ENCODE results near the gene AKNAD1. TPM values are rescaled to one million over a fixed set of nuclear protein-coding genes. Genes with fewer than 3 reads are reported as not detected.

AKNAD1 gene
- total RNA-seq, 1 donor from 2014 or later = under 0.01 TPM

DNA sequence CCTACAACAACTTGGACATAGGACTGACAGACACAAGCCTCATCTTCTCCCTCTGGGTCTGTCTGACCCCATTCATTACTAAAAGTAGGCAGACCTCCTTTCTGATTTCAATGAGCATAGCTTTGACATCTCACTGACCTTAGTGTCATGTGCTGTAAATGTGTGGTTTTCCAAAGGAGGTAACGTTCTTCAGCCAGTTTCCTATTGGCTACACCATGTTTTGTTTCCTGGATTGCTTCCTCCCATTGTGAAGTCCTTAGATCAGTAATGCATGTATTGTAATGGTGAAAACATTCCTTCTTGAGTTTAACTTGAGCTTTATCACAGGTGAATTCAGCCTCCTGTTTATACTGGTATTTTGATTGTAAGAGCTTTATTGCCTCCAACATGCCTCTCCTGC, 89.8 kb downstream of the AKNAD1 start:
- Histone ChIP-seq H3K27ac (ENCODE audit: low read depth, low read length) (no peak overlapping the region), H3K27me3 (ENCODE audit: control insufficient read depth in 3 of 3, insufficient read depth in 3 of 3, low read length in 3 of 3) (no peaks in the 10 kb centered on the region)

More for the DNA sequence above, 89.8 kb downstream of the AKNAD1 start:
- Histone ChIP-seq H3K9ac (ENCODE audit: low read depth in 1 of 3, low read length in 3 of 3) (no peak overlapping the region), H3K4me1 (ENCODE audit: control insufficient read depth in 3 of 3, insufficient read depth in 3 of 3, low read length in 3 of 3) (no peaks in the 10 kb centered on the region), H3K4me3 (ENCODE audit: low read length in 3 of 3) (no peak overlapping the region), H3K9me3 (ENCODE audit: control insufficient read depth in 3 of 3, low read length in 3 of 3) (no peaks in the 10 kb centered on the region), H3K36me3 (ENCODE audit: control insufficient read depth in 3 of 3, insufficient read depth in 3 of 3, low read length in 3 of 3) (peaks cover 10 to 25% (median 15%) of the 10 kb centered on the region in 3 donors)

Other genes starting within 250 kb of the AKNAD1 start
- 21.9 TPM for gene HENMT1, start 196.0 kb downstream of the AKNAD1 start, total RNA-seq
- gene PRPF38B, start 164.8 kb downstream of the AKNAD1 start, total RNA-seq = 7.3 TPM
- gene FNDC7, start 144.2 kb downstream of the AKNAD1 start, total RNA-seq = not detected
- 28.2 TPM for gene STXBP3, start 110.4 kb downstream of the AKNAD1 start, total RNA-seq
- gene GPSM2, start 19.9 kb upstream of the AKNAD1 start, total RNA-seq = 67.3 TPM
- gene CLCC1, start 106.4 kb upstream of the AKNAD1 start, total RNA-seq = 23.5 TPM
- 13.0 TPM for gene WDR47, start 185.0 kb upstream of the AKNAD1 start, total RNA-seq
- gene TAF13, start 218.9 kb upstream of the AKNAD1 start, total RNA-seq = 23.0 TPM
- 20.4 TPM for gene TMEM167B, start 233.7 kb upstream of the AKNAD1 start, total RNA-seq